Measurements from ENCODE around the gene CCL5.
A peak's percentile ranks its signal among the peaks of the same experiment; 100 is the strongest.
"Not testable (repeated sequence)": the region's sequence is repeated elsewhere in the genome, so short reads cannot be mapped to it uniquely, and the experiment has no call there.

CCL5 gene

DNA sequence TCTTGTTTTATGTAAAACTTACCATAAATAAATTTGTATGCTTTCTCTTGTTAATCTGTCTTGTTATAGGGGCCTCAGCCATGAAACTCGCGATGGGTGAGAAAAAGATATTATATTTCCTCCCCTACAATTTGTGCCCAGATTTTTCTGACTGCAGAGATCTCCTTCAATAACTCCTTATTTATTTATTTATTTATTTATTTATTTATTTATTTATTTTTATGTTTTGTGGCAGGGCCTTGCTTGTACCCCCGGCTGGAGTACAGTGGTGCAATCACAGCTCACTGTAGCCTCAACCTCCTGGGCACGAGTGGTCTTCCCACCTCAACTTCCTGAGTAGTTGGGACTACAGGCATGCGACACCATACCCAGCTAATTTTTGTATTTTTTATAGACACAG lies 23.3 kb upstream of the CCL5 start:
- intact Hi-C loops (cut with DNase I; ENCODE audit: low total_unique reads): no loop called here
- H3K4me3 ChIP-seq: no peak overlapping the region
- DNase-seq: peak in 1 of 2 donors; percentile 5
- no peaks in the 10 kb centered on the region for H3K27me3 ChIP-seq
- no peak overlapping the region for H3K27ac ChIP-seq
- H3K36me3 ChIP-seq: no peaks in the 10 kb centered on the region
- H3K9me3 ChIP-seq: no peaks in the 10 kb centered on the region
- peaks cover 0 to 9% (median 0%) of the 10 kb centered on the region in 4 donors for H3K4me1 ChIP-seq
- TF ChIP-seq CTCF (IDR thresholded peaks at IDR 0.05): no peak

GRCh38 chr17:35901631-35902175 lies 21.5 kb upstream of the CCL5 start:
- Histone ChIP-seq H3K27me3 (no peaks in the 10 kb centered on the region), H3K4me3 (no peak overlapping the region), H3K4me1 (peaks cover 0 to 9% (median 0%) of the 10 kb centered on the region in 4 donors), H3K27ac (no peak overlapping the region), H3K9me3 (no peaks in the 10 kb centered on the region), H3K36me3 (no peaks in the 10 kb centered on the region)
- intact Hi-C loops (cut with DNase I; ENCODE audit: low total_unique reads): no loop called here
- TF ChIP-seq CTCF (IDR thresholded peaks at IDR 0.05): no peak
- DNase-seq: peak in 1 of 2 donors; percentile 23

GRCh38 chr17:35900708-35901480 lies 20.7 kb upstream of the CCL5 start:
- no peak for DNase-seq
- H3K9me3 ChIP-seq: no peaks in the 10 kb centered on the region
- H3K27ac ChIP-seq: no peak overlapping the region
- H3K4me3 ChIP-seq: no peak overlapping the region
- no peaks in the 10 kb centered on the region for H3K27me3 ChIP-seq
- H3K36me3 ChIP-seq: no peaks in the 10 kb centered on the region
- H3K4me1 ChIP-seq: peaks cover 0 to 9% (median 0%) of the 10 kb centered on the region in 4 donors
- intact Hi-C loops (cut with DNase I; ENCODE audit: low total_unique reads): no loop called here
- no peak for TF ChIP-seq CTCF (IDR thresholded peaks at IDR 0.05)

GRCh38 chr17:35900280-35900679 lies 20.1 kb upstream of the CCL5 start:
- DNase-seq: peak in 1 of 2 donors; percentile 21
- intact Hi-C loops (cut with DNase I; ENCODE audit: low total_unique reads): no loop called here
- TF ChIP-seq CTCF (IDR thresholded peaks at IDR 0.05): no peak
- no peaks in the 10 kb centered on the region for H3K9me3 ChIP-seq
- peaks cover 0 to 9% (median 0%) of the 10 kb centered on the region in 4 donors for H3K4me1 ChIP-seq
- H3K36me3 ChIP-seq: no peaks in the 10 kb centered on the region
- H3K27me3 ChIP-seq: no peaks in the 10 kb centered on the region
- no peak overlapping the region for H3K4me3 ChIP-seq
- H3K27ac ChIP-seq: no peak overlapping the region

DNA sequence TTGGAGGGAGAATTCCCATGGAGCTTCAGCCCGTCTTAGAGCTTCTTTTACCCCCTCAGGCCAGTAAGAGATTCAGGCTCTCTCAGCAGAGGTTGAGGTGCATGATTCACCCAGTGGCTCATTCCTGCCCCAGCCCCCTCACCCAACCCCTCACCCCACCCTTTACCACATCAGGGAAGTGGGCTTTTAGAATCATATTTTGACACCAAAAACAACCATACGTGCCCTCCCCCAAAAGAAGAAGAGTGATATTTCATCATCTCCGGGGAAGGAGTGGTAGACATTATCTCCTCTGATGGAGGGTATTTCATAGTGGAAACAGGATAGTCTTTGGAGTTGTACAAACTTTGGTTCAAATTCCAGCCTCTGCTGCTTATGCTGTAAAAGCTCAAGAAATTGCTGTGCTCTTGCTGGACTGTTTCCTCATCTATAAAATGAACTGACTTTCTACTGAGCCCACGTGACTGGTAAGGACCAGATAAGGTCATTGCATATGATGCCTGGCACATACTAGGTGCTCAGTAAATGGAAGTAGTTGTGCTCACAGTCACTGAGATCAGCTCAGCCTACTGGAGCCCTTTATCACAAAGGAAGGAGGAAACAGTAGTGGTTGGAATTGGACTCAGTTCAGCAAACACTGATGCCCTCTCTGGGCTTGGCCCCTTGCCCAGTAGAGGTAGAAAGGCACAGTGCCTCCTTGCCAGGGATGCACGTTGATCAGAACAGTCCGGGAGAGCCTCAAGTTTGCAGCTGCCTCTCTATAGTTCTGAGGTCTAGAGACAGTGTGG lies 18.3 kb upstream of the CCL5 start:
- Histone ChIP-seq H3K9me3 (no peaks in the 10 kb centered on the region), H3K27ac (no peak overlapping the region), H3K36me3 (no peaks in the 10 kb centered on the region), H3K27me3 (no peaks in the 10 kb centered on the region), H3K4me1 (peaks cover 0 to 9% (median 0%) of the 10 kb centered on the region in 4 donors), H3K4me3 (no peak overlapping the region)
- DNase-seq: peak in 1 of 2 donors; percentile 56
- no peak for TF ChIP-seq CTCF (IDR thresholded peaks at IDR 0.05)
- intact Hi-C loops (cut with DNase I; ENCODE audit: low total_unique reads): no loop called here

GRCh38 chr17:35897772-35898171 lies 17.6 kb upstream of the CCL5 start:
- H3K27ac ChIP-seq; H3K4me3 ChIP-seq; intact Hi-C loops (cut with DNase I; ENCODE audit: low total_unique reads); H3K4me1 ChIP-seq; DNase-seq; H3K27me3 ChIP-seq; H3K9me3 ChIP-seq; H3K36me3 ChIP-seq: not testable (repeated sequence)

Measured in tibial artery (tissue), 4 donors.